ENCODE results near the gene SDHB.

- no peak for TF ChIP-seq CTCF (IDR thresholded peaks at IDR 0.05)
- TF ChIP-seq POLR2A (IDR thresholded peaks at IDR 0.05): peak in 1 of 2 donors; percentile 56
Observed at GRCh38 chr1:16978567-16979474, 75.0 kb downstream of the SDHB start.

Measured in uterus (tissue), 2 donors.